Measurements from ENCODE around the gene CPLX1.

CPLX1 gene

DNA sequence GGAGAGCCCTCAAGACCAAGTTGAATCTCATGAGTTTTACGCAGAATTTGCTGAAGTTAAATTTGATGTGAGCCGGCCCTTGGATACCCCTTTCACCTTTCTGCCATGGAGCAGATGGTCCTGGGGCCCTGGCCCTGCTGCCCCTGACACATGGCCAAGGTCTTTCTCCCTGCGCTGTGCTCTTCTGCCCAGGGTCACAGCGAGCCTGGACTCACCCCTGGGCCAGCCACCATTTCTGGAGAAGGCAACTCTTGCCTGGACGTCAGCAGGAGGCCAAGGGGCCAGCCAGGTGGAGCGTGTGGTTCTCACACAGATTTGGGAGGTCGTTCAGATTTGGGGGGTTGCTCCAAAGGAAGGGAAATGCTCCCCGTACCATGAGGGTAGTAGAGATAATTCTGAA is 90.3 kb downstream of the CPLX1 start:
- TF ChIP-seq, protein P1, sequence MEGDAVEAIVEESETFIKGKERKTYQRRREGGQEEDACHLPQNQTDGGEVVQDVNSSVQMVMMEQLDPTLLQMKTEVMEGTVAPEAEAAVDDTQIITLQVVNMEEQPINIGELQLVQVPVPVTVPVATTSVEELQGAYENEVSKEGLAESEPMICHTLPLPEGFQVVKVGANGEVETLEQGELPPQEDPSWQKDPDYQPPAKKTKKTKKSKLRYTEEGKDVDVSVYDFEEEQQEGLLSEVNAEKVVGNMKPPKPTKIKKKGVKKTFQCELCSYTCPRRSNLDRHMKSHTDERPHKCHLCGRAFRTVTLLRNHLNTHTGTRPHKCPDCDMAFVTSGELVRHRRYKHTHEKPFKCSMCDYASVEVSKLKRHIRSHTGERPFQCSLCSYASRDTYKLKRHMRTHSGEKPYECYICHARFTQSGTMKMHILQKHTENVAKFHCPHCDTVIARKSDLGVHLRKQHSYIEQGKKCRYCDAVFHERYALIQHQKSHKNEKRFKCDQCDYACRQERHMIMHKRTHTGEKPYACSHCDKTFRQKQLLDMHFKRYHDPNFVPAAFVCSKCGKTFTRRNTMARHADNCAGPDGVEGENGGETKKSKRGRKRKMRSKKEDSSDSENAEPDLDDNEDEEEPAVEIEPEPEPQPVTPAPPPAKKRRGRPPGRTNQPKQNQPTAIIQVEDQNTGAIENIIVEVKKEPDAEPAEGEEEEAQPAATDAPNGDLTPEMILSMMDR (conservative IDR thresholded peaks at IDR 0.05; ENCODE audit: low read depth, low read length), result no peak
- H3K4me3 ChIP-seq (ENCODE audit: low read length), result no peak overlapping the region
- DNase-seq (ENCODE audit: low read depth), result no peak
